ENCODE data around the gene ARHGAP29.
A peak's percentile ranks its signal among the peaks of the same experiment; 100 is the strongest.

The ARHGAP29 gene

GRCh38 chr1:94228640-94229375 lies 8.6 kb downstream of the ARHGAP29 start:
- no peak overlapping the region for H2AFZ ChIP-seq (ENCODE audit: low read depth, low read length)
- no CpG with 5 or more reads among the region's 4 CpGs for WGBS
- H3K4me3 ChIP-seq (ENCODE audit: insufficient read depth in 1 of 2, low read depth in 1 of 2, low read length in 2 of 2), result no peak overlapping the region
- H2BK15ac ChIP-seq (ENCODE audit: low read depth, poor library complexity, severe bottlenecking), result no peak overlapping the region
- no peak overlapping the region for H2BK120ac ChIP-seq (ENCODE audit: low read depth, low read length)
- H3K18ac ChIP-seq (ENCODE audit: low read depth in 1 of 2, low read length in 2 of 2), result no peak overlapping the region
- H3K14ac ChIP-seq (ENCODE audit: low read length in 2 of 2), result no peak overlapping the region
- no peaks in the 10 kb centered on the region for H3K4me1 ChIP-seq (ENCODE audit: control insufficient read depth, insufficient read depth, low read depth, low read length)
- no peaks in the 10 kb centered on the region for H3K79me1 ChIP-seq (replicated peaks; ENCODE audit: low read length, poor library complexity, severe bottlenecking)
- peak overlapping the region; percentile 57 for H3K27ac ChIP-seq (ENCODE audit: low read length, poor library complexity, severe bottlenecking)
- no peak for DNase-seq
- H3K4me2 ChIP-seq (ENCODE audit: low read length, poor library complexity, severe bottlenecking), result peak overlapping the region; percentile 50
- no peak overlapping the region for H3K4ac ChIP-seq (ENCODE audit: low read depth in 1 of 2, low read length in 2 of 2)
- no peak overlapping the region for H3K9ac ChIP-seq (ENCODE audit: low read length)
- H3K36me3 ChIP-seq (ENCODE audit: control insufficient read depth in 1 of 2, insufficient read depth in 2 of 2, low read depth in 1 of 2, low read length in 2 of 2), result peaks cover 0 to under 1% of the 10 kb centered on the region in 2 experiments
- no peaks in the 10 kb centered on the region for H3K9me3 ChIP-seq (ENCODE audit: control insufficient read depth, low read length)
- H2BK12ac ChIP-seq (ENCODE audit: low read length in 2 of 2), result no peak overlapping the region
- H3K23ac ChIP-seq (ENCODE audit: low read length in 2 of 2), result no peak overlapping the region
- H2AK5ac ChIP-seq (ENCODE audit: low read length, severe bottlenecking), result no peak overlapping the region
- H3K27me3 ChIP-seq (ENCODE audit: control insufficient read depth in 1 of 2, insufficient read depth in 1 of 2, low read length in 2 of 2), result no peaks in the 10 kb centered on the region
- no peak overlapping the region for H2BK5ac ChIP-seq (ENCODE audit: low read depth, low read length, poor library complexity, severe bottlenecking)
- H4K8ac ChIP-seq (ENCODE audit: low read length), result no peak overlapping the region
- H4K91ac ChIP-seq (ENCODE audit: low read length), result no peak overlapping the region

GRCh38 chr1:94227624-94228023 lies 9.8 kb downstream of the ARHGAP29 start:
- no peak overlapping the region for H3K23ac ChIP-seq (ENCODE audit: low read length in 2 of 2)
- H3K27me3 ChIP-seq (ENCODE audit: control insufficient read depth in 1 of 2, insufficient read depth in 1 of 2, low read length in 2 of 2), result no peaks in the 10 kb centered on the region
- H2AFZ ChIP-seq (ENCODE audit: low read depth, low read length), result no peak overlapping the region
- peaks cover 0 to 2% of the 10 kb centered on the region in 2 experiments for H3K36me3 ChIP-seq (ENCODE audit: control insufficient read depth in 1 of 2, insufficient read depth in 2 of 2, low read depth in 1 of 2, low read length in 2 of 2)
- H3K4me2 ChIP-seq (ENCODE audit: low read length, poor library complexity, severe bottlenecking), result no peak overlapping the region
- no peak overlapping the region for H3K9ac ChIP-seq (ENCODE audit: low read length)
- no peaks in the 10 kb centered on the region for H3K4me1 ChIP-seq (ENCODE audit: control insufficient read depth, insufficient read depth, low read depth, low read length)
- no peak overlapping the region for H3K18ac ChIP-seq (ENCODE audit: low read depth in 1 of 2, low read length in 2 of 2)
- no peak overlapping the region for H2BK120ac ChIP-seq (ENCODE audit: low read depth, low read length)
- H3K79me1 ChIP-seq (replicated peaks; ENCODE audit: low read length, poor library complexity, severe bottlenecking), result no peaks in the 10 kb centered on the region
- H3K4me3 ChIP-seq (ENCODE audit: insufficient read depth in 1 of 2, low read depth in 1 of 2, low read length in 2 of 2), result no peak overlapping the region
- no peaks in the 10 kb centered on the region for H3K9me3 ChIP-seq (ENCODE audit: control insufficient read depth, low read length)
- no peak overlapping the region for H2BK12ac ChIP-seq (ENCODE audit: low read length in 2 of 2)
- DNase-seq, result no peak
- H4K91ac ChIP-seq (ENCODE audit: low read length), result no peak overlapping the region
- H2BK15ac ChIP-seq (ENCODE audit: low read depth, poor library complexity, severe bottlenecking), result no peak overlapping the region
- H4K8ac ChIP-seq (ENCODE audit: low read length), result no peak overlapping the region
- no peak overlapping the region for H2AK5ac ChIP-seq (ENCODE audit: low read length, severe bottlenecking)
- no peak overlapping the region for H2BK5ac ChIP-seq (ENCODE audit: low read depth, low read length, poor library complexity, severe bottlenecking)
- WGBS, result 100% methylated on average over 1 of the region's 1 CpG
- H3K27ac ChIP-seq (ENCODE audit: low read length, poor library complexity, severe bottlenecking), result no peak overlapping the region
- H3K4ac ChIP-seq (ENCODE audit: low read depth in 1 of 2, low read length in 2 of 2), result no peak overlapping the region
- no peak overlapping the region for H3K14ac ChIP-seq (ENCODE audit: low read length in 2 of 2)

GRCh38 chr1:94225845-94226244 lies 11.5 kb downstream of the ARHGAP29 start:
- no peak overlapping the region for H4K8ac ChIP-seq (ENCODE audit: low read length)
- no peak overlapping the region for H2BK15ac ChIP-seq (ENCODE audit: low read depth, poor library complexity, severe bottlenecking)
- no peak for DNase-seq
- H3K4me1 ChIP-seq (ENCODE audit: control insufficient read depth, insufficient read depth, low read depth, low read length), result no peaks in the 10 kb centered on the region
- no peak overlapping the region for H3K18ac ChIP-seq (ENCODE audit: low read depth in 1 of 2, low read length in 2 of 2)
- H3K4me3 ChIP-seq (ENCODE audit: insufficient read depth in 1 of 2, low read depth in 1 of 2, low read length in 2 of 2), result no peak overlapping the region
- H2AK5ac ChIP-seq (ENCODE audit: low read length, severe bottlenecking), result no peak overlapping the region
- H4K91ac ChIP-seq (ENCODE audit: low read length), result no peak overlapping the region
- no peak overlapping the region for H3K23ac ChIP-seq (ENCODE audit: low read length in 2 of 2)
- no peak overlapping the region for H2AFZ ChIP-seq (ENCODE audit: low read depth, low read length)
- 85% methylated on average over 1 of the region's 2 CpGs for WGBS
- H3K4me2 ChIP-seq (ENCODE audit: low read length, poor library complexity, severe bottlenecking), result no peak overlapping the region
- no peaks in the 10 kb centered on the region for H3K27me3 ChIP-seq (ENCODE audit: control insufficient read depth in 1 of 2, insufficient read depth in 1 of 2, low read length in 2 of 2)
- H2BK12ac ChIP-seq (ENCODE audit: low read length in 2 of 2), result no peak overlapping the region
- H3K79me1 ChIP-seq (replicated peaks; ENCODE audit: low read length, poor library complexity, severe bottlenecking), result no peaks in the 10 kb centered on the region
- H2BK5ac ChIP-seq (ENCODE audit: low read depth, low read length, poor library complexity, severe bottlenecking), result no peak overlapping the region
- no peak overlapping the region for H3K27ac ChIP-seq (ENCODE audit: low read length, poor library complexity, severe bottlenecking)
- H3K9me3 ChIP-seq (ENCODE audit: control insufficient read depth, low read length), result no peaks in the 10 kb centered on the region
- H2BK120ac ChIP-seq (ENCODE audit: low read depth, low read length), result no peak overlapping the region
- H3K36me3 ChIP-seq (ENCODE audit: control insufficient read depth in 1 of 2, insufficient read depth in 2 of 2, low read depth in 1 of 2, low read length in 2 of 2), result peaks cover 2 to 8% of the 10 kb centered on the region in 2 experiments
- H3K14ac ChIP-seq (ENCODE audit: low read length in 2 of 2), result no peak overlapping the region
- H3K4ac ChIP-seq (ENCODE audit: low read depth in 1 of 2, low read length in 2 of 2), result no peak overlapping the region
- H3K9ac ChIP-seq (ENCODE audit: low read length), result no peak overlapping the region

GRCh38 chr1:94218332-94218731 lies 19.1 kb downstream of the ARHGAP29 start:
- H3K18ac ChIP-seq (ENCODE audit: low read depth in 1 of 2, low read length in 2 of 2), result no peak overlapping the region
- H2BK12ac ChIP-seq (ENCODE audit: low read length in 2 of 2), result no peak overlapping the region
- no peak overlapping the region for H2AK5ac ChIP-seq (ENCODE audit: low read length, severe bottlenecking)
- H3K23ac ChIP-seq (ENCODE audit: low read length in 2 of 2), result no peak overlapping the region
- DNase-seq, result no peak
- peak overlapping the region; percentile 41 for H3K27ac ChIP-seq (ENCODE audit: low read length, poor library complexity, severe bottlenecking)
- H3K27me3 ChIP-seq (ENCODE audit: control insufficient read depth in 1 of 2, insufficient read depth in 1 of 2, low read length in 2 of 2), result no peaks in the 10 kb centered on the region
- H3K9me3 ChIP-seq (ENCODE audit: control insufficient read depth, low read length), result no peaks in the 10 kb centered on the region
- no peak overlapping the region for H4K91ac ChIP-seq (ENCODE audit: low read length)
- H3K9ac ChIP-seq (ENCODE audit: low read length), result no peak overlapping the region
- H2BK15ac ChIP-seq (ENCODE audit: low read depth, poor library complexity, severe bottlenecking), result no peak overlapping the region
- no peak overlapping the region for H3K4me3 ChIP-seq (ENCODE audit: insufficient read depth in 1 of 2, low read depth in 1 of 2, low read length in 2 of 2)
- no peaks in the 10 kb centered on the region for H3K79me1 ChIP-seq (replicated peaks; ENCODE audit: low read length, poor library complexity, severe bottlenecking)
- H3K36me3 ChIP-seq (ENCODE audit: control insufficient read depth in 1 of 2, insufficient read depth in 2 of 2, low read depth in 1 of 2, low read length in 2 of 2), result peaks cover 2 to 46% of the 10 kb centered on the region in 2 experiments
- 100% methylated on average over 1 of the region's 2 CpGs for WGBS
- no peak overlapping the region for H4K8ac ChIP-seq (ENCODE audit: low read length)
- H3K4ac ChIP-seq (ENCODE audit: low read depth in 1 of 2, low read length in 2 of 2), result no peak overlapping the region
- no peak overlapping the region for H2BK120ac ChIP-seq (ENCODE audit: low read depth, low read length)
- H2AFZ ChIP-seq (ENCODE audit: low read depth, low read length), result no peak overlapping the region
- no peaks in the 10 kb centered on the region for H3K4me1 ChIP-seq (ENCODE audit: control insufficient read depth, insufficient read depth, low read depth, low read length)
- H3K4me2 ChIP-seq (ENCODE audit: low read length, poor library complexity, severe bottlenecking), result no peak overlapping the region
- no peak overlapping the region for H3K14ac ChIP-seq (ENCODE audit: low read length in 2 of 2)
- H2BK5ac ChIP-seq (ENCODE audit: low read depth, low read length, poor library complexity, severe bottlenecking), result no peak overlapping the region
